Trophoblast cell (in vitro differentiated cells and primary cell): ENCODE results near the gene RNF40.

Experiments used
- DNase-seq, 2 donors: peaks; one replicate each; pipeline ENCODE4 v3.0.0-alpha.2; 2016
- H2AFZ ChIP-seq: 2 replicates; pipeline ENCODE4 v1.6.1; 2013; ENCODE audit warnings: low read length, moderate library complexity, mild to moderate bottlenecking; ENCODE audit not compliant: insufficient read depth, poor library complexity
- H2AK5ac ChIP-seq: 2 replicates; pipeline ENCODE4 v1.6.1; 2013; ENCODE audit warnings: mild to moderate bottlenecking, low read length
- H2BK120ac ChIP-seq: 2 replicates; pipeline ENCODE4 v1.6.1; 2013; ENCODE audit warnings: low read length, mild to moderate bottlenecking, moderate library complexity; ENCODE audit not compliant: insufficient read depth, poor library complexity
- H2BK12ac ChIP-seq: 2 replicates; pipeline ENCODE4 v1.6.1; 2013; ENCODE audit warnings: mild to moderate bottlenecking, low read length, moderate library complexity
- H2BK5ac ChIP-seq: 2 replicates; pipeline ENCODE4 v1.6.1; 2013; ENCODE audit warnings: low read length, low read depth, moderate library complexity, mild to moderate bottlenecking; ENCODE audit not compliant: poor library complexity
- H3K14ac ChIP-seq: 2 replicates; pipeline ENCODE4 v1.6.1; 2013; ENCODE audit warnings: mild to moderate bottlenecking, low read length
- H3K18ac ChIP-seq: 2 replicates; pipeline ENCODE4 v1.6.1; 2013; ENCODE audit warnings: mild to moderate bottlenecking, low read length
- H3K23ac ChIP-seq: 2 replicates; pipeline ENCODE4 v1.6.1; 2013; ENCODE audit warnings: low read length
- H3K27ac ChIP-seq: 2 replicates; pipeline ENCODE4 v1.5.1; 2013; ENCODE audit warnings: low read depth, mild to moderate bottlenecking, inconsistent platforms, low read length, moderate library complexity
- H3K27me3 ChIP-seq: 2 replicates; pipeline ENCODE4 v1.6.1; 2013; ENCODE audit warnings: inconsistent platforms, mild to moderate bottlenecking, low read length, moderate library complexity; ENCODE audit not compliant: insufficient read depth
- H3K36me3 ChIP-seq, 2 experiments: 1 replicate in 1 of 2; 2 replicates in 1 of 2; pipeline ENCODE4 v1.6.1; 2013; ENCODE audit warnings: low read length in 2 of 2, mild to moderate bottlenecking in 2 of 2, moderate library complexity in 1 of 2; ENCODE audit not compliant: insufficient read depth in 2 of 2, control insufficient read depth in 1 of 2
- H3K4ac ChIP-seq: 2 replicates; pipeline ENCODE4 v1.6.1; 2013; ENCODE audit warnings: low read depth, mild to moderate bottlenecking, low read length, moderate library complexity
- H3K4me1 ChIP-seq, 2 experiments: 1 replicate in 1 of 2; 2 replicates in 1 of 2; pipeline ENCODE4 v1.6.1; 2013; ENCODE audit warnings: low read length in 2 of 2, mild to moderate bottlenecking in 2 of 2, moderate library complexity in 1 of 2; ENCODE audit not compliant: insufficient read depth in 2 of 2, control insufficient read depth in 1 of 2
- H3K4me2 ChIP-seq: 2 replicates; pipeline ENCODE4 v1.6.1; 2013; ENCODE audit warnings: inconsistent platforms, mild to moderate bottlenecking, low read length, moderate library complexity
- H3K4me3 ChIP-seq: 2 replicates; pipeline ENCODE4 v1.5.1; 2013; ENCODE audit warnings: mild to moderate bottlenecking, low read depth, low read length, inconsistent platforms
- H3K79me1 ChIP-seq: one replicate; pipeline ENCODE4 v1.6.1; 2013; ENCODE audit warnings: low read length
- H3K79me2 ChIP-seq: 2 replicates; pipeline ENCODE4 v1.6.1; 2013; ENCODE audit warnings: low read length, mild to moderate bottlenecking; ENCODE audit not compliant: control insufficient read depth, insufficient read depth, poor library complexity
- H3K9ac ChIP-seq: 2 replicates; pipeline ENCODE4 v1.6.1; 2013; ENCODE audit warnings: mild to moderate bottlenecking, low read length
- H3K9me3 ChIP-seq: 2 replicates; pipeline ENCODE4 v1.6.1; 2013; ENCODE audit warnings: low read depth, mild to moderate bottlenecking, control low read depth, inconsistent platforms, low read length; ENCODE audit not compliant: insufficient read depth
- H4K12ac ChIP-seq: 2 replicates; pipeline ENCODE4 v1.6.1; 2013; ENCODE audit warnings: low read depth, mild to moderate bottlenecking, low read length, moderate library complexity
- H4K8ac ChIP-seq: 2 replicates; pipeline ENCODE4 v1.6.1; 2013; ENCODE audit warnings: low read depth, mild to moderate bottlenecking, low read length, moderate library complexity
- H4K91ac ChIP-seq: one replicate; pipeline ENCODE4 v1.6.1; 2013; ENCODE audit warnings: low read depth, mild to moderate bottlenecking, low read length, moderate library complexity
- WGBS: extraction: QIAGEN DNeasy Blood & Tissue Kit; methylation state at CpG from one replicate; pipeline ENCODE4 v1.1.7; 2013; ENCODE audit warnings: missing lambda C conversion rate; ENCODE audit not compliant: insufficient read length, insufficient coverage; ENCODE audit errors: extremely low coverage; 5-methylcytosine and 5-hydroxymethylcytosine counted together

The RNF40 gene

GRCh38 chr16:30758988-30759491 lies 3.1 kb upstream of the RNF40 start:
- Histone ChIP-seq H3K27ac (no peak overlapping the region), H3K23ac (no peak overlapping the region), H3K9me3 (no peaks in the 10 kb centered on the region), H3K79me1 (peaks cover 10% of the 10 kb centered on the region), H2AFZ (no peak overlapping the region), H3K79me2 (peaks cover 15% of the 10 kb centered on the region), H3K36me3 (peaks cover 53 to 61% of the 10 kb centered on the region in 2 experiments), H3K27me3 (no peaks in the 10 kb centered on the region), H3K4me3 (no peak overlapping the region), H2AK5ac (no peak overlapping the region), H2BK120ac (no peak overlapping the region), H4K12ac (no peak overlapping the region), H4K8ac (no peak overlapping the region), H3K14ac (no peak overlapping the region), H4K91ac (no peak overlapping the region), H3K4me2 (no peak overlapping the region), H3K9ac (no peak overlapping the region), H2BK5ac (no peak overlapping the region), H2BK12ac (no peak overlapping the region), H3K4ac (no peak overlapping the region), H3K18ac (no peak overlapping the region), H3K4me1 (peaks cover 13 to 16% of the 10 kb centered on the region in 2 experiments)
- no CpG with 5 or more reads among the region's 10 CpGs for WGBS
- DNase-seq = no peak

GRCh38 chr16:30760001-30760559 lies 2.0 kb upstream of the RNF40 start:
- Histone ChIP-seq H3K9ac (no peak overlapping the region), H3K4me2 (no peak overlapping the region), H4K91ac (no peak overlapping the region), H3K23ac (no peak overlapping the region), H2BK5ac (no peak overlapping the region), H3K27ac (no peak overlapping the region), H2AFZ (no peak overlapping the region), H3K36me3 (peaks cover 58 to 62% of the 10 kb centered on the region in 2 experiments), H4K12ac (no peak overlapping the region), H3K18ac (no peak overlapping the region), H3K79me1 (peaks cover 10% of the 10 kb centered on the region), H2BK120ac (no peak overlapping the region), H2BK12ac (no peak overlapping the region), H3K4me1 (peaks cover 13 to 16% of the 10 kb centered on the region in 2 experiments), H3K79me2 (peaks cover 15% of the 10 kb centered on the region), H3K4me3 (no peak overlapping the region), H3K27me3 (no peaks in the 10 kb centered on the region), H2AK5ac (no peak overlapping the region), H3K4ac (no peak overlapping the region), H4K8ac (no peak overlapping the region), H3K9me3 (no peaks in the 10 kb centered on the region), H3K14ac (no peak overlapping the region)
- no peak for DNase-seq
- no CpG with 5 or more reads among the region's 7 CpGs for WGBS

- Histone ChIP-seq H3K4me2 (peak overlapping the region; percentile 95), H4K12ac (no peak overlapping the region), H2BK12ac (no peak overlapping the region), H3K4me1 (peaks cover 13 to 16% of the 10 kb centered on the region in 2 experiments), H3K4ac (no peak overlapping the region), H3K36me3 (peaks cover 58 to 67% of the 10 kb centered on the region in 2 experiments), H3K27ac (no peak overlapping the region), H2AK5ac (no peak overlapping the region), H4K91ac (no peak overlapping the region), H4K8ac (no peak overlapping the region), H3K9me3 (no peaks in the 10 kb centered on the region), H3K9ac (peak overlapping the region; percentile 28), H3K27me3 (no peaks in the 10 kb centered on the region), H2AFZ (peak overlapping the region; percentile 30), H3K23ac (no peak overlapping the region), H2BK5ac (no peak overlapping the region), H3K79me1 (peaks cover 10% of the 10 kb centered on the region), H3K79me2 (peaks cover 15% of the 10 kb centered on the region), H2BK120ac (no peak overlapping the region), H3K4me3 (peak overlapping the region; percentile 82), H3K14ac (no peak overlapping the region), H3K18ac (no peak overlapping the region)
- WGBS = no CpG with 5 or more reads among the region's 26 CpGs
- DNase-seq = no peak
These were observed 1.3 kb upstream of the RNF40 start for GRCh38 chr16:30760577-30761426.

- H4K12ac ChIP-seq = no peak overlapping the region
- peak overlapping the region; percentile 24 for H3K14ac ChIP-seq
- H2BK120ac ChIP-seq = no peak overlapping the region
- no peaks in the 10 kb centered on the region for H3K9me3 ChIP-seq
- peak overlapping the region; percentile 20 for H3K27ac ChIP-seq
- H2AFZ ChIP-seq = peak overlapping the region; percentile 91
- H2AK5ac ChIP-seq = no peak overlapping the region
- H3K9ac ChIP-seq = peak overlapping the region; percentile 62
- H3K4me2 ChIP-seq = peak overlapping the region; percentile 95
- peaks cover 13 to 16% of the 10 kb centered on the region in 2 experiments for H3K4me1 ChIP-seq
- peak overlapping the region; percentile 41 for H4K8ac ChIP-seq
- H4K91ac ChIP-seq = peak overlapping the region; percentile 52
- H3K4me3 ChIP-seq = peak overlapping the region; percentile 82
- H3K23ac ChIP-seq = no peak overlapping the region
- H3K27me3 ChIP-seq = no peaks in the 10 kb centered on the region
- peaks cover 10% of the 10 kb centered on the region for H3K79me1 ChIP-seq
- no peak overlapping the region for H2BK12ac ChIP-seq
- WGBS = no CpG with 5 or more reads among the region's 64 CpGs
- H2BK5ac ChIP-seq = no peak overlapping the region
- H3K79me2 ChIP-seq = peaks cover 15% of the 10 kb centered on the region
- H3K4ac ChIP-seq = no peak overlapping the region
- H3K36me3 ChIP-seq = peaks cover 58 to 67% of the 10 kb centered on the region in 2 experiments
- peak; percentile 11 to 40 for DNase-seq
- peak overlapping the region; percentile 28 for H3K18ac ChIP-seq
These were observed 645 bp upstream of the RNF40 start for GRCh38 chr16:30761427-30761927.
